CD4-positive, CD25-positive, alpha-beta regulatory T cell (primary cell): ENCODE data around the gene LY6G6F. TPM values are rescaled to one million over a fixed set of nuclear protein-coding genes. Genes with fewer than 3 reads are reported as not detected.

Experiments
- ATAC-seq, 2 donors: fragments of 150-1000 bp; cut with Tn5 transposase; one replicate each; pipeline ENCODE4 v1.10.0; 2021; ENCODE audit warnings: low read depth in 2 of 2, moderate number of reproducible peaks in 2 of 2, moderate library complexity in 1 of 2
- DNase-seq, 3 donors: peaks; one replicate each; pipeline versions ENCODE4 v3.0.0 to v3.0.0-alpha.2; 2012 to 2022; ENCODE audit warnings: mixed read lengths in 1 of 3
- H3K27ac ChIP-seq: one replicate; pipeline ENCODE4 v1.7.0; 2013; ENCODE audit warnings: mild to moderate bottlenecking, low read length; ENCODE audit not compliant: insufficient read depth, poor library complexity, severe bottlenecking
- H3K27me3 ChIP-seq: one replicate; pipeline ENCODE4 v1.7.0; 2013; ENCODE audit warnings: low read length; ENCODE audit not compliant: control insufficient read depth, insufficient read depth
- H3K36me3 ChIP-seq: one replicate; pipeline ENCODE4 v1.7.0; 2013; ENCODE audit warnings: mild to moderate bottlenecking, low read length, moderate library complexity; ENCODE audit not compliant: control insufficient read depth, insufficient read depth
- H3K4me1 ChIP-seq: 2 replicates; pipeline ENCODE4 v1.7.0; 2013; ENCODE audit warnings: mild to moderate bottlenecking, low read length; ENCODE audit not compliant: insufficient read depth, control insufficient read depth, poor library complexity, severe bottlenecking
- H3K4me3 ChIP-seq: one replicate; pipeline ENCODE4 v1.7.0; 2013; ENCODE audit warnings: low read depth, mild to moderate bottlenecking, low read length, moderate library complexity
- H3K9me3 ChIP-seq, 2 experiments: 1 replicate in 1 of 2; 2 replicates in 1 of 2; pipeline ENCODE4 v1.7.0; 2013; ENCODE audit warnings: low read length in 2 of 2, mild to moderate bottlenecking in 1 of 2, moderate library complexity in 1 of 2; ENCODE audit not compliant: control insufficient read depth in 2 of 2
- H3K27ac Mint-ChIP-seq, 3 donors: one replicate each; pipeline ENCODE4 v1.8.0; 2020 to 2022; ENCODE audit warnings: mild to moderate bottlenecking in 3 of 3, mixed read lengths in 3 of 3, moderate library complexity in 2 of 3
- H3K27me3 Mint-ChIP-seq: one replicate; pipeline ENCODE4 v1.8.0; 2022; ENCODE audit warnings: mild to moderate bottlenecking, mixed read lengths
- H3K36me3 Mint-ChIP-seq: one replicate; pipeline ENCODE4 v1.8.0; 2020; ENCODE audit warnings: mixed read lengths
- H3K4me1 Mint-ChIP-seq, 4 donors: one replicate each; pipeline ENCODE4 v1.8.0; 2020 to 2022; ENCODE audit warnings: mixed read lengths in 4 of 4, mild to moderate bottlenecking in 1 of 4
- H3K4me3 Mint-ChIP-seq, 4 donors: one replicate each; pipeline ENCODE4 v1.8.0; 2020 to 2022; ENCODE audit warnings: mild to moderate bottlenecking in 4 of 4, mixed read lengths in 4 of 4, moderate library complexity in 3 of 4
- H3K9me3 Mint-ChIP-seq, 7 donors: one replicate each; pipeline ENCODE4 v1.8.0; 2020 to 2022; ENCODE audit warnings: mixed read lengths in 7 of 7, mild to moderate bottlenecking in 3 of 7, moderate library complexity in 2 of 7
- polyA plus RNA-seq, 4 donors: library from polyadenylated mRNA; unstranded; fragments of 300-500 nt; fragmentation: Illumina TruSeq; gene quantifications; one replicate each; pipeline ENCODE4 v1.2.3, GENCODE V29; 2021
- total RNA-seq: library from RNA; stranded (reverse); gene quantifications from one replicate; pipeline ENCODE4 v1.2.3, GENCODE V29; 2022

Gene LY6G6F
- total and polyA plus RNA-seq, 5 donors from 2014 or later = 1.5 TPM; not detected in 4

- Histone ChIP-seq H3K27me3 (no peaks in the 10 kb centered on the region), H3K9me3 (no peaks in the 10 kb centered on the region), H3K4me1 (peaks cover 16% of the 10 kb centered on the region), H3K36me3 (peaks cover 30% of the 10 kb centered on the region), H3K4me3 (no peak overlapping the region), H3K27ac (no peak overlapping the region)
- no peaks in the 10 kb centered on the region for H3K9me3 Mint-ChIP-seq
- H3K36me3 Mint-ChIP-seq = peaks cover 11% of the 10 kb centered on the region
- H3K27ac Mint-ChIP-seq = peak overlapping the region in 1 of 3 donors; percentile 42
- no peak for ATAC-seq
- no peak for DNase-seq
- H3K27me3 Mint-ChIP-seq = no peaks in the 10 kb centered on the region
- H3K4me3 Mint-ChIP-seq = peak overlapping the region in 1 of 4 donors; percentile 53
- peaks cover 0 to 27% (median 14%) of the 10 kb centered on the region in 4 donors for H3K4me1 Mint-ChIP-seq
Observed at GRCh38 chr6:31683591-31683990, 23.1 kb upstream of the LY6G6F start.

GRCh38 chr6:31686483-31686882 lies 20.2 kb upstream of the LY6G6F start:
- Mint-ChIP-seq H3K27ac (peak overlapping the region in 1 of 3 donors; percentile 74), H3K36me3 (peaks cover 23% of the 10 kb centered on the region)

GRCh38 chr6:31687321-31687720 lies 19.3 kb upstream of the LY6G6F start:
- no peaks in the 10 kb centered on the region for H3K9me3 ChIP-seq
- H3K36me3 Mint-ChIP-seq = peaks cover 26% of the 10 kb centered on the region
- H3K4me1 ChIP-seq = no peaks in the 10 kb centered on the region
- H3K27ac ChIP-seq = no peak overlapping the region
- no peak for DNase-seq
- no peaks in the 10 kb centered on the region for H3K27me3 ChIP-seq
- H3K4me3 Mint-ChIP-seq = no peak overlapping the region
- no peaks in the 10 kb centered on the region for H3K27me3 Mint-ChIP-seq
- no peak overlapping the region for H3K27ac Mint-ChIP-seq
- peaks cover 0 to 3% (median 0%) of the 10 kb centered on the region in 4 donors for H3K4me1 Mint-ChIP-seq
- no peaks in the 10 kb centered on the region for H3K9me3 Mint-ChIP-seq
- peaks cover 61% of the 10 kb centered on the region for H3K36me3 ChIP-seq
- H3K4me3 ChIP-seq = no peak overlapping the region
- ATAC-seq = no peak

More at GRCh38 chr6:31686483-31686882, 20.2 kb upstream of the LY6G6F start:
- no peak for DNase-seq
- Histone ChIP-seq H3K36me3 (peaks cover 54% of the 10 kb centered on the region), H3K9me3 (no peaks in the 10 kb centered on the region), H3K27ac (no peak overlapping the region), H3K27me3 (no peaks in the 10 kb centered on the region), H3K4me3 (no peak overlapping the region), H3K4me1 (peaks cover 4% of the 10 kb centered on the region)
- no peaks in the 10 kb centered on the region for H3K9me3 Mint-ChIP-seq
- ATAC-seq = no peak
- no peaks in the 10 kb centered on the region for H3K27me3 Mint-ChIP-seq
- no peak overlapping the region for H3K4me3 Mint-ChIP-seq
- peaks cover 0 to 12% (median 3%) of the 10 kb centered on the region in 4 donors for H3K4me1 Mint-ChIP-seq

- peaks cover 68% of the 10 kb centered on the region for H3K36me3 ChIP-seq
- H3K9me3 ChIP-seq = no peaks in the 10 kb centered on the region
- no peak for ATAC-seq
- H3K27ac ChIP-seq = no peak overlapping the region
- no peaks in the 10 kb centered on the region for H3K27me3 ChIP-seq
- H3K36me3 Mint-ChIP-seq = peaks cover 28% of the 10 kb centered on the region
- H3K9me3 Mint-ChIP-seq = no peaks in the 10 kb centered on the region
- peak overlapping the region in 1 of 3 donors; percentile 85 for H3K27ac Mint-ChIP-seq
- H3K4me3 Mint-ChIP-seq = no peak overlapping the region
- H3K27me3 Mint-ChIP-seq = no peaks in the 10 kb centered on the region
- H3K4me1 ChIP-seq = no peaks in the 10 kb centered on the region
- no peak overlapping the region for H3K4me3 ChIP-seq
- H3K4me1 Mint-ChIP-seq = peaks cover 0 to 3% (median 0%) of the 10 kb centered on the region in 4 donors
- DNase-seq = no peak
Observed at GRCh38 chr6:31687860-31688693, 18.6 kb upstream of the LY6G6F start.

GRCh38 chr6:31689249-31690110 lies 17.2 kb upstream of the LY6G6F start:
- H3K4me3 Mint-ChIP-seq = no peak overlapping the region
- H3K27me3 Mint-ChIP-seq = no peaks in the 10 kb centered on the region
- H3K9me3 ChIP-seq = no peaks in the 10 kb centered on the region
- ATAC-seq (no peak), DNase-seq (no peak)
- no peak overlapping the region for H3K4me3 ChIP-seq
- H3K36me3 ChIP-seq = peaks cover 76% of the 10 kb centered on the region
- H3K27me3 ChIP-seq = no peaks in the 10 kb centered on the region
- H3K4me1 Mint-ChIP-seq = peaks cover 0 to 3% (median 0%) of the 10 kb centered on the region in 4 donors
- no peaks in the 10 kb centered on the region for H3K4me1 ChIP-seq
- H3K36me3 Mint-ChIP-seq = peaks cover 32% of the 10 kb centered on the region
- peak overlapping the region in 1 of 3 donors; percentile 59 for H3K27ac Mint-ChIP-seq
- H3K27ac ChIP-seq = no peak overlapping the region
- H3K9me3 Mint-ChIP-seq = no peaks in the 10 kb centered on the region

GRCh38 chr6:31690231-31691077 lies 16.2 kb upstream of the LY6G6F start:
- H3K9me3 Mint-ChIP-seq = no peaks in the 10 kb centered on the region
- Histone ChIP-seq H3K36me3 (peaks cover 82% of the 10 kb centered on the region), H3K4me1 (no peaks in the 10 kb centered on the region), H3K27me3 (no peaks in the 10 kb centered on the region), H3K9me3 (no peaks in the 10 kb centered on the region), H3K4me3 (no peak overlapping the region), H3K27ac (no peak overlapping the region)
- ATAC-seq (no peak), DNase-seq (no peak)
- peak overlapping the region in 2 of 3 donors; percentile 22 to 31 for H3K27ac Mint-ChIP-seq
- peaks cover 0 to 3% (median 0%) of the 10 kb centered on the region in 4 donors for H3K4me1 Mint-ChIP-seq
- peaks cover 37% of the 10 kb centered on the region for H3K36me3 Mint-ChIP-seq
- H3K4me3 Mint-ChIP-seq = peak overlapping the region in 1 of 4 donors; percentile 68
- H3K27me3 Mint-ChIP-seq = no peaks in the 10 kb centered on the region

- Histone ChIP-seq H3K4me1 (no peaks in the 10 kb centered on the region), H3K27ac (no peak overlapping the region), H3K9me3 (no peaks in the 10 kb centered on the region), H3K27me3 (no peaks in the 10 kb centered on the region), H3K36me3 (peaks cover 78% of the 10 kb centered on the region), H3K4me3 (no peak overlapping the region)
- DNase-seq = no peak
- Mint-ChIP-seq H3K27ac (peak overlapping the region in 1 of 3 donors; percentile 22), H3K36me3 (peaks cover 37% of the 10 kb centered on the region), H3K4me3 (no peak overlapping the region), H3K27me3 (no peaks in the 10 kb centered on the region), H3K4me1 (peaks cover 0 to 3% (median 0%) of the 10 kb centered on the region in 4 donors), H3K9me3 (no peaks in the 10 kb centered on the region)
- no peak for ATAC-seq
Observed at GRCh38 chr6:31691078-31691463, 15.6 kb upstream of the LY6G6F start.
